Measurements from ENCODE around the gene ATP5F1E.
"Not testable (repeated sequence)": the region's sequence is repeated elsewhere in the genome, so short reads cannot be mapped to it uniquely, and the experiment has no call there.

Gene ATP5F1E

DNA sequence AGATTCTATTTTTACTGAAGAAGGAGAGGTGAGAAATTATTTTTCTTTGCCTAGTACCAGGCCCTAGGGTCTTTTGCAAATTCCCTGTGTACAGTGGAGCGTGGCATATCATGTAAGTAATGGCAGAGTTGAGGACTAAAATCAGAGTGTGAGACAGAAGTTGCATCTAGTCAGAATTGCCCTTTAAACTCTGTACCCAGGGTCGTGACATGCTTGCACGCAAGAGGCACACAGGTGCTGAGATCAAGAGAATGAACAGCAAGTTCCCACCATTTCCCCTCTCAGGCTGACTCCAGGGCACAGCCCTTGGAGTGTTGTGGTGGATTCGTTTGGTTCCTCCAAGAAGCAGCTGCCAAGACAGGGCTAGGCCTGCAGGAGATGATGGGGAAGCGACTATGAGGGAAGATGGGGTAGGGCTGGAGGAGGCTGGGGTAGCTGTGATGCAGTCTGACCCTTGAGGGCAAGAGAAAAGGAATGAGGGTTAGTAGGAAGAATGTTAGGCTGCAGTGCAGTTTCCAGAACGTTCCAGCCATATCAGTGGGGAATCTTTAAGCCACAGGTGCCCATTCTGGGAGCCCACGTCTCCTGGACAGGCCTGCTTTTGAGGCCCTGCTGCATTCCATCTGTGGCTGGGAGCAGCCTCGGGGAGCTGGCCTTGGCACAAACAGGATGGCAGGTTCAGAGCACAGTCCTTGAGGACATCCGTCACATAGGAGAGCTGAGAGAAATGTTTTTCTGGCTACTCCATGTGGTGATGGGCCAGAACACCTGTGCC lies 44.2 kb downstream of the ATP5F1E start:
- DNase-seq = no peak

DNA sequence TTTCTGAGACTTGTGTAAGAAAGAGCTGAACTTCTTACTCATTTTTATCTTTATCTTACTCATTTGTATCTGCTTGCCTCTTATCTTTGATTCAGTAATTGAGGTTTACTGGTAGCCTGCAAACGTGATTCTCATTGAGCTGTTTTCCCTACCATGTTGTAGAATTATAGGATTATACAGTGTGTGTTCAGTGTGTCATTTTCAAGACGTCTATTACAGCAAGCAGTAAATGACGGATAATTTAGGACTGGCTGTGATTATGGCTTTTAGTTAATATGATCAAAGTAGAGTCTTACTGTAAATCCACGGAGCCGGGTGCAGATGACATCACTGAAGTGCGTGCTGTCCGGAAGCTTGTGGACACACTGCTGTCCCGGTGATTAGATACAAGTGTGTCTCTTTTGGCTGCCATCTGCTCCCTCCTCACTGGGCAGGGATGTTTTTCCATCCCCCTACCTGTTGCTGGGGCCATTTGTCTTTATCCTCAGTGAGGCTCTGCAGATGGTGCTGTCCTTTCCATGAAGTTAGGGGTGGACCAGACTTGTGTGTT lies 45.1 kb downstream of the ATP5F1E start:
- DNase-seq = no peak

- DNase-seq = no peak
These were observed 45.7 kb downstream of the ATP5F1E start for GRCh38 chr20:58986286-58986967.

DNA sequence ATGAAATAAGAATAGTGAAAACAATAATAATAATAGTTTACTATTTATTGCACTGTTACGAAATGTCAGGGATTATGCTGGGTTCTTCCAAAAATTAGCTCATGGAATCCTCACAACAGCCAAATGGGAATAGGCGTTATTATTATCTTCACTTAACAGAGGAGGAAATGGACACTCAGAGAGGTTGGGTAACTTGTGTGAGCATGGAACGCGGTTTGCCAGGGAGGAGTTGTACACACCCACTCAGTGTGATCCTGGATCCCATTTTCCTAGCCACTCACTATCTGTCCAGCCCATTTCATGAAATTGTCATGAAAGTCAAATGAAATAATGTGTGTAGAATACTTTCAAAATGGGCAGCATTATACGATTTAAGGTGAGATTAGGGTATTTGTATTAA lies 46.5 kb downstream of the ATP5F1E start:
- no peak for DNase-seq

DNA sequence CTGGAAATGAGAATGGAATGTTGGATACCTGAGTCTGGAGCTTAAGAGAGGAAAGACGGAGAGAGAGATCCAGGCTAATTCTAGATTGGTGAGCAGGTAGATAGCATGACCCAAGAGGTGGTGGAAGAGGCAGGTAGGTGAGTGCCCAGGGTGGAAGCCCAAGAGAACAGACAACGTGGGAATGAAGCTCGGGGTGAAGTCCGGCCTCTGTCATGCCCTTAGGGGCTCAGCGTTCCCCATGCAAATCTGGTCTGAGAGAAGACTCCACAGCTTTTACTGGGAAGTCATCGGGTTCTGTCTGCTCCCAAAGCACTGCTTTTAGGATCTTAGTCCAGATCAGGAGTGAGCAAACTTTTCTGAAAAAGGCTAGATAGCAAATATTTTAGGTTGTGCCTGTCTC lies 47.4 kb downstream of the ATP5F1E start:
- no peak for DNase-seq

DNA sequence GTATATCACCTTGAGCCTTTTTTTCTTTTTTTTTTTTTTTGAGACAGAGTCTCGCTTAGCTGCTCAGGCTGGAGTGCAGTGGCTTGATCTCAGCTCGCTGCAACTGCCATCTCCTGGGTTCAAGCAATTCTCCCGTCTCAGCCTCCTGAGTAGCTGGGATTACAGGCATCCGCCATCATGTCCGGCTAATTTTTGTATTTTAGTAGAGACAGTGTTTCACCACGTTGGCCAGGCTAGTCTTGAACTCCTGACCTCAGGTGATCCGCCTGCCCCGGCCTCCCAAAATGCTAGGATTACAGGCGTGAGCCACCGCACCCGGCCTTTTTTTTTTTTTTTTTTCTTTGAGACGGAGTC lies 49.0 kb downstream of the ATP5F1E start:
- not testable (repeated sequence) for DNase-seq

GRCh38 chr20:58982406-58983114 lies 49.6 kb downstream of the ATP5F1E start:
- no peak for DNase-seq

- no peak for DNase-seq
These were observed 50.3 kb downstream of the ATP5F1E start for GRCh38 chr20:58981628-58982364.

GRCh38 chr20:58980711-58981627 lies 51.2 kb downstream of the ATP5F1E start, which contains the start of gene NELFCD:
TSS of gene NELFCD (plus strand) at chr20:58981256. CDS start at chr20:58981310, 54 bp downstream.
- peak; percentile 16 for DNase-seq

- DNase-seq = no peak
These were observed 53.6 kb downstream of the ATP5F1E start for GRCh38 chr20:58978351-58979190.

- no peak for DNase-seq
These were observed 55.9 kb downstream of the ATP5F1E start for GRCh38 chr20:58976061-58976730.
